H1 (cell line): ENCODE data around the gene TRUB1. TPM values are rescaled to one million over a fixed set of nuclear protein-coding genes. Genes with fewer than 3 reads are reported as not detected.

Experiments
- EP300 ChIP-seq, 2 experiments: IDR thresholded peaks; 1 replicate in 1 of 2; 2 replicates in 1 of 2; pipeline ENCODE4 v1.6.1; 2011 to 2012; ENCODE audit warnings: low read depth in 2 of 2, low read length in 2 of 2, mild to moderate bottlenecking in 2 of 2, borderline replicate concordance in 1 of 2, inconsistent platforms in 1 of 2, moderate library complexity in 1 of 2
- EZH2 ChIP-seq: fragments of 200-600 bp; sonication (generic); IDR thresholded peaks from 2 replicates; pipeline ENCODE4 v1.7.1; 2012; ENCODE audit warnings: low read depth, mild to moderate bottlenecking, moderate library complexity, low read length, inconsistent platforms; ENCODE audit not compliant: severe bottlenecking
- HDAC6 ChIP-seq: IDR thresholded peaks from one replicate; pipeline ENCODE4 v1.7.1; 2012; ENCODE audit warnings: low read depth, mild to moderate bottlenecking, inconsistent platforms, low read length, moderate library complexity
- KDM4A ChIP-seq: IDR thresholded peaks from one replicate; pipeline ENCODE4 v1.7.1; 2012; ENCODE audit warnings: low read depth, mild to moderate bottlenecking, moderate library complexity, low read length, inconsistent platforms; ENCODE audit not compliant: severe bottlenecking
- TCF12 ChIP-seq: IDR thresholded peaks from 2 replicates; pipeline ENCODE4 v1.6.1; 2011; ENCODE audit warnings: low read depth, mild to moderate bottlenecking, low read length
- ZNF274 ChIP-seq: IDR thresholded peaks from 2 replicates; pipeline ENCODE4 v1.7.0; 2012; ENCODE audit warnings: low read length, borderline replicate concordance; ENCODE audit errors: extremely low read depth
- polyA plus RNA-seq, 7 experiments: library from polyadenylated mRNA; depleted of rRNA in 3 of 7; stranded (reverse) in 5 of 7; unstranded in 2 of 7; fragments of >200 nt in 5 of 7; fragments of 200-250 nt in 2 of 7; gene quantifications; 1 replicate in 5 of 7; 2 replicates in 1 of 7; 4 replicates in 1 of 7; pipeline versions ENCODE4 v1.2.1 to v1.2.3, GENCODE V29; 2011 to 2013; ENCODE audit warnings: missing spikeins in 2 of 7, mixed read lengths in 2 of 7
- total RNA-seq: library from RNA; stranded (reverse); fragmentation: NEBNext Ultra II Directional; extraction: Animal tissue kit (Norgen Biotek cat#: 25700); gene quantifications from 2 replicates; pipeline ENCODE4 v1.2.1, GENCODE V29; 2021

The TRUB1 gene
- total and polyA plus RNA-seq, 2 of the 8 experiments (the other 6 are each of a cell fraction or from before 2014, with no cell fraction given): 6.3 to 22.2 TPM

- no peak for TF ChIP-seq EP300 (IDR thresholded peaks at IDR 0.05; ENCODE audit: borderline replicate concordance in 1 of 2, low read depth in 2 of 2, low read length in 2 of 2)
- no peak for TF ChIP-seq TCF12
- TF ChIP-seq KDM4A: no peak
- no peak for TF ChIP-seq HDAC6
- no peak for TF ChIP-seq ZNF274
- no peak for TF ChIP-seq EZH2
Measured at GRCh38 chr10:114897593-114897992, 40.4 kb upstream of the TRUB1 start (continued).
